ENCODE data around the gene PCCA.
A peak's percentile ranks its signal among the peaks of the same experiment; 100 is the strongest.
"Not testable (repeated sequence)": the region's sequence is repeated elsewhere in the genome, so short reads cannot be mapped to it uniquely, and the experiment has no call there.

Gene PCCA

GRCh38 chr13:100098445-100099116 lies 9.7 kb downstream of the PCCA start:
- no peak for DNase-seq (ENCODE audit: low spot score)

GRCh38 chr13:100099117-100099445 lies 10.2 kb downstream of the PCCA start:
- not testable (repeated sequence) for DNase-seq (ENCODE audit: low spot score)

GRCh38 chr13:100100115-100100879 lies 11.4 kb downstream of the PCCA start:
- DNase-seq (ENCODE audit: low spot score) = peak; percentile 12

- no peak for DNase-seq (ENCODE audit: low spot score)
Measured at GRCh38 chr13:100102042-100102441, 13.1 kb downstream of the PCCA start.

- no peak for DNase-seq (ENCODE audit: low spot score)
Measured at GRCh38 chr13:100106005-100106404, 17.1 kb downstream of the PCCA start.

GRCh38 chr13:100106705-100107104 lies 17.8 kb downstream of the PCCA start:
- no peak for DNase-seq (ENCODE audit: low spot score)

- no peak for DNase-seq (ENCODE audit: low spot score)
Measured at GRCh38 chr13:100108913-100109507, 20.1 kb downstream of the PCCA start.

- DNase-seq (ENCODE audit: low spot score) = no peak
Measured at GRCh38 chr13:100110269-100110668, 21.4 kb downstream of the PCCA start.

- DNase-seq (ENCODE audit: low spot score) = no peak
Measured at GRCh38 chr13:100112186-100112838, 23.4 kb downstream of the PCCA start.

- no peak for DNase-seq (ENCODE audit: low spot score)
Measured at GRCh38 chr13:100115693-100116254, 26.9 kb downstream of the PCCA start.

- DNase-seq (ENCODE audit: low spot score) = no peak
Measured at GRCh38 chr13:100124265-100124664, 35.4 kb downstream of the PCCA start.

GRCh38 chr13:100125946-100126345 lies 37.1 kb downstream of the PCCA start:
- DNase-seq (ENCODE audit: low spot score) = no peak

- DNase-seq (ENCODE audit: low spot score) = no peak
Measured at GRCh38 chr13:100128373-100128772, 39.5 kb downstream of the PCCA start.

- no peak for DNase-seq (ENCODE audit: low spot score)
Measured at GRCh38 chr13:100128838-100129237, 39.9 kb downstream of the PCCA start.

- DNase-seq (ENCODE audit: low spot score) = peak; percentile 8
Measured at GRCh38 chr13:100129605-100130004, 40.7 kb downstream of the PCCA start.

- DNase-seq (ENCODE audit: low spot score) = peak; percentile 20
Measured at GRCh38 chr13:100130092-100130491, 41.2 kb downstream of the PCCA start.

GRCh38 chr13:100130930-100131511 lies 42.1 kb downstream of the PCCA start:
- no peak for DNase-seq (ENCODE audit: low spot score)

- peak; percentile 95 for DNase-seq (ENCODE audit: low spot score)
Measured at GRCh38 chr13:100131863-100132574, 43.1 kb downstream of the PCCA start.

- no peak for DNase-seq (ENCODE audit: low spot score)
Measured at GRCh38 chr13:100138859-100139491, 50.1 kb downstream of the PCCA start.

GRCh38 chr13:100139817-100140216 lies 50.9 kb downstream of the PCCA start:
- DNase-seq (ENCODE audit: low spot score) = no peak

- no peak for DNase-seq (ENCODE audit: low spot score)
Measured at GRCh38 chr13:100140441-100140840, 51.5 kb downstream of the PCCA start.

Measured in AG08395 (cell line).